Activated CD4-positive, alpha-beta memory T cell treated with anti-CD3 and anti-CD28 coated beads, Interleukin-2, amount 10 ng/mL, durations not matched to agents 7 days and 5 days (primary cell): ENCODE results near the gene SP6. TPM values are rescaled to one million over a fixed set of nuclear protein-coding genes. Genes with fewer than 3 reads are reported as not detected.

ENCODE experiments used
- CTCF ChIA-PET: fragments of 350-600 bp; sonication (Branson Sonifier 250); formaldehyde crosslinking; loops from one replicate; lab custom pipeline; 2021; ENCODE audit warnings: antibody characterized with exemption, inconsistent platforms; lab: Charles Lee
- POLR2A ChIA-PET: fragments of 350-600 bp; sonication (Branson Sonifier 250); formaldehyde crosslinking; loops from one replicate; lab custom pipeline; 2021; ENCODE audit warnings: antibody characterized with exemption; lab: Charles Lee
- DNase-seq: peaks from one replicate; pipeline ENCODE4 v3.0.0-alpha.2; 2020
- H3K27ac Mint-ChIP-seq: one replicate; pipeline ENCODE4 v1.8.0; 2021; ENCODE audit warnings: mild to moderate bottlenecking, mixed read lengths
- H3K27me3 Mint-ChIP-seq: one replicate; pipeline ENCODE4 v1.8.0; 2021; ENCODE audit warnings: mixed read lengths
- H3K36me3 Mint-ChIP-seq: one replicate; pipeline ENCODE4 v1.8.0; 2021; ENCODE audit warnings: low read depth, mixed read lengths
- H3K4me1 Mint-ChIP-seq: one replicate; pipeline ENCODE4 v1.8.0; 2021; ENCODE audit warnings: mixed read lengths
- H3K4me3 Mint-ChIP-seq: one replicate; pipeline ENCODE4 v1.8.0; 2021; ENCODE audit warnings: mild to moderate bottlenecking, mixed read lengths
- H3K9me3 Mint-ChIP-seq: one replicate; pipeline ENCODE4 v1.8.0; 2021; ENCODE audit warnings: mixed read lengths
- total RNA-seq, 2 experiments: library from RNA; stranded (reverse); gene quantifications; one replicate each; pipeline ENCODE4 v1.2.3, GENCODE V29; 2021

SP6 gene
- total RNA-seq, 2 experiments from 2014 or later = 0.10 to 0.15 TPM

DNA sequence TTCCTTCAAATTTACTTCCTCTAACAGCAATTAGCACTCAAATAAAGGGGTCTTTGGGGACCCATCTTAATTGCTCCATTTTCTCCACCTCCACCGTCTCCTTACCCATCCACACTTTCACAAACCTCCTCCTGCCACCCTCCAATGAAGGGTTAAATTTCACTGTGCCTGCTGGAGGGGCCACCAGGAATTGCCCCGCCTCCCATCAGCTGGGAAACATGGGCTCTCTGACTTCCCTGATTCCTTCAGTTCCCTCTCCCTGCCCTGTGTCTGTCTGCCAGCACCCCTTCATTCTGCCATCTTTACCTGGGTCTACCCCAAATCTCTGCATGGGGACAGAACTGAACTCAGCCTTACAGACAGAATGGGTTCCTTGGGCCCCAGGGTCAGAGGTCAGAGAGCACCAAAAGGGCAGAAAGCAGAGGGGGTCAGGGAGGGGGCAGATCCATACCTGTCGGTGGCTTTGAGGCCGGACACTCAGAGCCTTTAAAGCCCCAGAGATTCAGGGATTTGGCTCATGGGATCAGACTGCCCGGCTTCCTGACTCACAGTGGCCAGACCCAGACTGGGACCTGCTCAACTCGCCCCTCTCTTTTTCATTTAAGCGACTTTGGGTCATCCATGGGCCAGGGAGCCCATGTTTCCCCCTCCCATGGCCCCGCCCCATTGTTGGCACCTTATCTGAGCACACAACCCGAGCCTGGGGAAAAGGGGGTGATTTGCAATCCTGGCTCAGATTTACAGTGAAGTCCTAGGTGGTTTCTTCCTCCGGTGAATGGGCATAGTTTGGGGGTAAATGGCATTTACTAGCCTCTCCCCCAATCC, 27.5 kb upstream of the SP6 start:
- no peaks in the 10 kb centered on the region for H3K9me3 Mint-ChIP-seq
- H3K27ac Mint-ChIP-seq = no peak overlapping the region
- no peak for DNase-seq
- CTCF ChIA-PET = no interaction called here
- peaks cover 44% of the 10 kb centered on the region for H3K27me3 Mint-ChIP-seq
- no peak overlapping the region for H3K4me3 Mint-ChIP-seq
- peaks cover 14% of the 10 kb centered on the region for H3K4me1 Mint-ChIP-seq
- no peaks in the 10 kb centered on the region for H3K36me3 Mint-ChIP-seq
- POLR2A ChIA-PET = no interaction called here

DNA sequence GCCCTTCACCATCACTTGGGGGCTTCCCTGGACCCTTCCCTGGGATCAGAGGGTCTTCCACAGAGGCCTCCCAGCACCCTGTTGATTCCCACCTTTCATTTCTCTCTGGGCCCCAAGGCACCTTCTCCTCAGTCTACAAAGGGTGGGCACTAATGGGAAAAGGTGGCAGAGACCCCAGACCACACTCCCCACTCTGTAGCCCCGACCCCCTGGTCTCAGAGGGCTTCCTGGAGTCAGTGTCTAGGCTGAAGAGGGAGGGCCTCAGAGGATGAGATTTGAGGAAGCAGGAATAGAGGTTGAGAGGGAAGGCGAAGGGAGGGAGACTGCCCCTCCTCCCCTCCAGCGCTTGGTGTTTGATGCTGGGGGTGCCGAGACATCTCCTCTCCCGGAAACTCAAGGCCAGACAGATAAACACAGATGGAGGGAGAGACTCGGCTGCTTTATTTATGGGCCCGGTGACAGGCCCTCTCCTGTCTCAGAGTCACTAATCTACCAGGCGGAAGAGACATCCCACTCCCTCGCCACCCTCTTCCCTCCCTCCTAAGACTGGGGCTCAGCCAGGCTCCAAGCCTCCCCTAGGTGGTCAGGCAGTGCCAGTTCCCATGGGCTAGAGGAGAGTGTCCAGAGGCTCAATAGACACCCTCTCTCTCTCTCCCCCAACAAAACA, 26.5 kb upstream of the SP6 start:
- ChIA-PET CTCF (interaction anchor here (0.6 kb wide), 1 partner anchor 15 kb away, joined by 3 read pairs; no protein-coding TSS in a partner anchor), POLR2A (no interaction called here)
- peaks cover 49% of the 10 kb centered on the region for H3K27me3 Mint-ChIP-seq
- H3K9me3 Mint-ChIP-seq = no peaks in the 10 kb centered on the region
- H3K4me1 Mint-ChIP-seq = peaks cover 6% of the 10 kb centered on the region
- no peak overlapping the region for H3K27ac Mint-ChIP-seq
- DNase-seq = no peak
- H3K4me3 Mint-ChIP-seq = no peak overlapping the region
- H3K36me3 Mint-ChIP-seq = no peaks in the 10 kb centered on the region

DNA sequence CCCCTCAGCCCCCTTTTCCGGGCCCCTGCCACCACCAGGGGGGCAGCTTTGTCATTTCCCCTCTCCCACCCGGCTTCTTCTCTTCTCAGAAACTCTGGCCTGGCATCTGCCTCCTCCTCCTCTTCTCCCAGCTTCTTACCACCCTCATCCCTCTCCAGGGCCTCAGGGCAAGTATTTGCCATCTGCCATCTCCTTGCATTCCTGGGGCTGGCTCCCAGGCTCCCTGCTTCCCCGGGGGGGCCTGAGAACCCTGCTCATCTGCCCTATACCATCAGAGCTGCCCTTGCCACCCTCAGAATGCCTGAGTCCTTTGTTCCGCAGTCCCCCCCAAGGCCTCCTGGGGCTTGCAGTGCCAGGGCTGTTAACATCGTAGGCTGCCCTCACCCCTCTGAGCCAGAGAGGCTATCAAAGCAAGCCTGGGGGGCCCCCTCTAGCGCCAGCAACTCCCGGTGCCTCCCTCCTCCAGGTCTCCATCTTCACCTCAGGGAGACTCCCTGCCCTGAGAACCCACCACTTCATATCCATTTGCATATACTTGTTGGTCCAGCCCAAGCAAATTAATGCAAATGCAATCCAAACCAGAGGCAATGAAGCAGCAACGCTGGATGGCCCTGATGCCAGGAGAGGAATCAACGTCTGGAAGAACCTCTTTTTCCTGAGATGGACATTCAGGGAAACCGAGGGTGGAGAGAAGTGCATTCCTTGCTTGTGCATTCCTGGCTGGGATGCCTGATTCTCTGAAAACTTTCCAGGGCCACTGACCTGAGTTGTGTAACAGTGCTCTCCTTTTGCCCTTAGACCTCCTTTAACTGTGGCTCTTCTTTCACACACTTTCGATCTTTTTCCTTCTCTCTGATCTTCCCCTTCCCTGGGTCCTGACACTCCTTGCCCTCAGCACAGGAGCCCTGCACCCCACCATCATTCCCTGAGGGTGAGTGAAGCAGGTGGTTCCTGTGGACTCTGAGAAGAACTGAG, 24.3 kb upstream of the SP6 start:
- Mint-ChIP-seq H3K27me3 (peaks cover 61% of the 10 kb centered on the region), H3K36me3 (no peaks in the 10 kb centered on the region), H3K4me3 (no peak overlapping the region), H3K27ac (no peak overlapping the region), H3K4me1 (peaks cover 4% of the 10 kb centered on the region), H3K9me3 (no peaks in the 10 kb centered on the region)
- CTCF ChIA-PET = no interaction called here
- DNase-seq = no peak
- POLR2A ChIA-PET = interaction anchor here (1.0 kb wide), 1 partner anchor 20 kb away, joined by 3 read pairs; the partner anchor contains the start of gene SP2

DNA sequence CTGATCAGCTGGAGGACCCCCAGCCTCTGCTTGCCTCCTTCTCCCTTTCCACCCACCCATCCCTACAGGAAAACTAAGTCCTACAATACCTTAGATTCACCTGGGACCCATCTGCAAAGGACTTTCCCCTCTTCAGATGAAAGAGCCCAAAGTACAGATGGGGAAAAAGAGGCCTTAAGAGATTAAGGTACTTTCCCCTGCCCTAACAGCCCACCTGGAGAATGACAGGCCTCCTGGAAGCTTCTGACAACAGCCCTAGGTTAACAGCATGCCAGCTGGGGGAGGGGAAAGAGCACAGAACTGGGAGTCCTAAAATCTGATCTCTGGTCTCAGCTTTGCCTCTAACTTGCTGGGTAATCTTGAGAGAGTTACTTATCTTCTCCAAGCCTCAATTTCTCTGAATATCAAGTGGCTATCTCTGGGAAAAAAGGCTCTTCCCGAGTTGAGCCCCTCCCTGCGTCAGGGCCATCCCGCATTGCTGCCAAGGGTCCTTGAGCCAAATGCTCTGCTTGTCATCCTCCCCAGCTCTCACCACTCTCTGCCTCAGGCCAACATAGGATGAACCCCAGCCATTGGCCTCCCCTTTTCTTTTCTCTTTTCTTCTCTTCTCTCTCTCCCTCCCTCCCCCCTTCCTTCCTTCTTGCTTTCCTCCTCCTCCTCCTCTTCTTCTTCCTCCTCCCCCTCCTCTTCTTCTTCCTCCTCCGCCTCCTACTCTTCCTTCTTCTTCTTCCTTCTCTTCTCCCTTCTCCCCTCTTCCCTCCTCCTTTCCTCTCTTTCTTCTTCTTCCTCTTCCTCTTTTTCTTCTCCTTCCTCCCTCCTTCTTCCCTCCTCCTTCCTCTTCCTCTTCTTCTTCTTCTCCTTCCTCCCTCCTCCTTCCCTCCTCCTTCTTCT, 22.5 kb upstream of the SP6 start:
- Mint-ChIP-seq H3K9me3 (no peaks in the 10 kb centered on the region), H3K27ac (no peak overlapping the region), H3K4me3 (no peak overlapping the region), H3K27me3 (peaks cover 63% of the 10 kb centered on the region), H3K4me1 (no peaks in the 10 kb centered on the region), H3K36me3 (no peaks in the 10 kb centered on the region)
- no peak for DNase-seq
- CTCF ChIA-PET = no interaction called here
- POLR2A ChIA-PET = no interaction called here

DNA sequence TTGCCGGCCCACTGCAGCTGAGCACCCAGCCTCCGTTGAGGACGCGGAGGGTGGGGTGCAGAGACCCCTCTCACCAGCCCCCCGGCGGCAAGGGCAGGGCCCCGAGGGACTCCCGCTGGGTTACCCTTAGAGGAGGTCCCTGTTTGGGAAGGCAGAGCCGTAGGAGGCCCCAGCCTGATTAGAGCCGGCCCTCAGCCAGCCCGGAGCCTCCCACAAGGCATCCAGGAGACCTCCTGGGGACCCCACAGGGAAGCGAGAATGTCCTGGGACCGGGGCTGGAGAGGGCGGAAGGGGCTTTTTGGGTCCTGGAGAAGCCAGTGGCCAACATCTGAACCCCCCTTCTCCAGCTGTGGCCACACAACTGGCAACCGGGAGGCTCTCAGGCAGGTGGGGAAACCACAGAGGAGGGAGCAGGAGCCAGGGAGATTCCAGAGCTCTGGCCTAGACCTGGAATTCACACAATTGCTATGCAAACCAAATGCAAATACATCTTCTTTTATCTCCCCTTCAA, 21.7 kb upstream of the SP6 start:
- H3K36me3 Mint-ChIP-seq = no peaks in the 10 kb centered on the region
- peaks cover 63% of the 10 kb centered on the region for H3K27me3 Mint-ChIP-seq

DNA sequence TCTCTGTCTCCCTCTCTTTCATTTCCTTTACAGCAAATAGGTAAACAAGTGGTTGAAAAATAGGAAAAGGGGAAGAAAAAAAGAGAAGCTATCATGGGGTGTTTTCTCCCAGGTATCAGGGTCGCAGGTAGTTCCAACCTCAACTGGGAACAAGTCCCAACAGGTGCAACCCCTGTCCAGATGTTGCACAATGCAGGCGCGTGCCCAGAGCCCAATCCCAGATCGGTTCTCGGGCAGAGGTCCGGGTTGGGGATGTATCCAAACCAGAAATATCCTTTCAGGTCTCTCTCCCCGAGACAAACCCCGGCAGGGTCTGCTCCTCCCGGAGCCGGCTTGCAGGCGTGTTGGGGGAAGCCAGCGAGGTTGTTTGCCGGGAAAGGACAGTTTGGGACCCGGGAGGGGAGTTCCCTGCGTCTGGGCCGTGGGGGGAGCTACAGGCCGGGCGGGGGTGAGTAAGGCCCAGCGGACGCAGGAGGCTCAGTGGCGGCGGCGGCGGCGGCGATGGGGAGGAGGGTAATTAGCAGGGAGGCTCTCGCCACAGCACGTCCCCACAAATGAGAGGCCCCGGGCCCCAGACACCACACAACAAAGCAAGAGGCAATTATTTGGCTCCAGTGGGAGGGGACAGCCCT, 21.2 kb upstream of the SP6 start:
- Mint-ChIP-seq H3K9me3 (no peaks in the 10 kb centered on the region), H3K4me1 (no peaks in the 10 kb centered on the region), H3K27ac (no peak overlapping the region), H3K4me3 (no peak overlapping the region), H3K36me3 (no peaks in the 10 kb centered on the region), H3K27me3 (peaks cover 60% of the 10 kb centered on the region)
- CTCF ChIA-PET = interaction anchor here (1.5 kb wide), 1 partner anchor 31 kb away, joined by 5 read pairs; the partner anchor contains the start of gene SCRN2
- no peak for DNase-seq
- POLR2A ChIA-PET = no interaction called here

More for the DNA sequence above, 21.7 kb upstream of the SP6 start:
- Mint-ChIP-seq H3K4me1 (no peaks in the 10 kb centered on the region), H3K4me3 (no peak overlapping the region), H3K27ac (no peak overlapping the region), H3K9me3 (no peaks in the 10 kb centered on the region)
- CTCF ChIA-PET = interaction anchor here (1.5 kb wide), 1 partner anchor 31 kb away, joined by 5 read pairs; the partner anchor contains the start of gene SCRN2
- no peak for DNase-seq
- POLR2A ChIA-PET = no interaction called here

DNA sequence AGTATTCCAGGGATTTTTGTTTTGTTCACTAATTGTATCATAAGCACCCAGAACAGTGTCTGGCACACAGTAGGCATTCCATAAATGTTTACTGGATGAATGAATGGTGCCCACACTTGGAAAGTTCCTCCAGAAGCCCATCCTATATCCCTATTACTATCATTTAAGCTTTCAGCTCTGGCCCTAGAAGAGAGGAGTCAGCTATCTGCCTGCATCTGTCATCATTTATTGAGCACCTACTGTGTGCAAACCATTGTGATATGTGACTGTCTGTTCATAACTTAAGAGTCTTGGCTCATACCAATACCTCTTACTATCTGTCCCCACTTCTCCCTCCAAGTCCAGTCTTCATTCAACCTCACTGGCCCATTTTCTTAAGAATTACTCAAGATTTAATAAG, 20.1 kb upstream of the SP6 start:
- no peaks in the 10 kb centered on the region for H3K36me3 Mint-ChIP-seq
- POLR2A ChIA-PET = no interaction called here
- H3K27me3 Mint-ChIP-seq = peaks cover 58% of the 10 kb centered on the region

DNA sequence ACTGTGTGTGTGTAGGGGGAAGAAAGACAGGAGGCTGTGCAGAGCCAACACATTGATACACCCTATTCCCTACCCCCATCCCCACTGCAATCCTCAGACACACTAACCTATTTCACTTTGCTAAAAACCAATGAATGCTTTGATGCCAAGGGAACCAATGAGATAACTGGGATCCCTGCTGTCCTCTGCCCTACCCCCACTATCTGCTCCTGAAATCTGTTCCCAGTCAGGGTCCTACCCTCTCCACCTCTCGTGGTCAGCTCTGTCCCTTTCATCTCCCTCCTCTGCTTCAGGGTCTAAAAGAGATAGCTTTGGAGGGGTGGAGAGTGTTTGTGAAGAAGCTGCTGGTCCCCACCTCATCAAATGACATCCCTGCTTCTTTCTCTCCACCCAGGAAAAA, 19.1 kb upstream of the SP6 start:
- Mint-ChIP-seq H3K4me1 (peaks cover 3% of the 10 kb centered on the region), H3K36me3 (no peaks in the 10 kb centered on the region), H3K4me3 (no peak overlapping the region), H3K27me3 (peaks cover 48% of the 10 kb centered on the region), H3K9me3 (no peaks in the 10 kb centered on the region), H3K27ac (no peak overlapping the region)
- CTCF ChIA-PET = interaction anchor here (0.8 to 1.1 kb wide), 3 partner anchors 10 to 29 kb away, joined by 3 read pairs; partner anchors contain the start of gene SCRN2
- no peak for DNase-seq
- POLR2A ChIA-PET = no interaction called here

More for the DNA sequence above, 20.1 kb upstream of the SP6 start:
- Mint-ChIP-seq H3K4me1 (no peaks in the 10 kb centered on the region), H3K9me3 (no peaks in the 10 kb centered on the region), H3K27ac (no peak overlapping the region), H3K4me3 (no peak overlapping the region)
- no peak for DNase-seq
- CTCF ChIA-PET = interaction anchor here (0.8 kb wide), 1 partner anchor 30 kb away, joined by 3 read pairs; the partner anchor contains the start of gene SCRN2

DNA sequence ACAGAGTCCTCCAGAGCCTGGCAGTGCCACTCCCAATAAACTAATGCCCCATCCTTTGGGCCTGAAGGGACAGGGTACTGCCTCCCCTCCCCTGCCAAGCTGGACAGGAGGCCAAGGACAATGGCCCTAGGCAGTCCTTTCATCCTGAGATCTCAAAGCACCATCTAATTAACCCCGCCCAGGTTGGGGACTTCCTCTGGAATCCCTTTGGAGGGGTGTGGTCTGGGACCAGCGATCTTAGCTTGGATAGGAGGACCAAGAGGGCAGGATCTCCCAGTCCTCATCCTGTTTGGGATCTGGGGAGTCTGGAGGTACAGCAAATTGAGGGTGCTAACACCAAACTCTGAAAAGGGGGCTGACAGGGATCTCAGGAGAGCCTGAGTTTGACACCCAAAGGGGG, 18.2 kb upstream of the SP6 start:
- no peaks in the 10 kb centered on the region for H3K36me3 Mint-ChIP-seq
- ChIA-PET POLR2A (no interaction called here), CTCF (interaction anchor here (1.0 to 1.1 kb wide), 2 partner anchors 9 to 28 kb away, joined by 3 read pairs; partner anchors contain the start of gene SCRN2)
- peaks cover 40% of the 10 kb centered on the region for H3K27me3 Mint-ChIP-seq
- H3K4me3 Mint-ChIP-seq = no peak overlapping the region
- no peaks in the 10 kb centered on the region for H3K9me3 Mint-ChIP-seq
- H3K27ac Mint-ChIP-seq = no peak overlapping the region
- H3K4me1 Mint-ChIP-seq = peaks cover 10% of the 10 kb centered on the region
- no peak for DNase-seq

DNA sequence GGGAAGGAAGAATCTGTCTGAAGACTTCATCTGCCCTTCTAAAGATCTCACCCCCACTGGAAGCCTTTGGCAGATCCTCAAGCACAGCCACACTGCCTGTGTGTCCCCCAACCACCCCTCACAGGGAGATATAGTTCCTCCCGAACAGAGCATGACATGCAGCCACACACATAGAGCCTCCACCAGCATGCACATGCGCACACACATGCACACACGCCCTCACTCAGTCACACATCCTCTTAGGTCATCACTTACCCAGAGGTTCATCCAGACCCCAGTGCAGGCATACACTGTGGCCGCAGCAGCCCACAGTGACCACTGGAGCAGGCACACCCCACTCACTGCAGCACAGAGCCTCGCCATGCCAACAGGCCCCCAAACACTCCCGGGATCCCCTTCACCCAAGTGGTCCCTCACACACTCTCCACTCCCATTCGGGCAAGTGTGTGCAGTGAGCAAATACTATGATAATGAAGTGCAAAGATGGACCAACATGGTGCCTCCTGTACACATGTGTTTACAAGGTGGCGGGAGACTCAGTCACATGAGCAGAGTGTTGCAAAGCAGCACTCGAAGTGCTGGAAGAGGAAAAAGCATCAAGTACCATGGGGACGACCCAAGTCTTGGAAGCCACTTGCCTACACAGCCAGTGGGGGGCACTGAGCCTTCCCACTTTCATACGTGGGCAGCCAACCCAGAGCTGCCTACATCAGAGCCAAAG, 17.0 kb upstream of the SP6 start:
- ChIA-PET POLR2A (no interaction called here), CTCF (interaction anchor here (0.6 kb wide), 2 partner anchors 25 to 808 kb away, joined by 3 read pairs; no protein-coding TSS in a partner anchor)
- Mint-ChIP-seq H3K27ac (no peak overlapping the region), H3K27me3 (peaks cover 31% of the 10 kb centered on the region), H3K4me3 (no peak overlapping the region), H3K4me1 (peaks cover 14% of the 10 kb centered on the region), H3K36me3 (no peaks in the 10 kb centered on the region), H3K9me3 (no peaks in the 10 kb centered on the region)
- no peak for DNase-seq

DNA sequence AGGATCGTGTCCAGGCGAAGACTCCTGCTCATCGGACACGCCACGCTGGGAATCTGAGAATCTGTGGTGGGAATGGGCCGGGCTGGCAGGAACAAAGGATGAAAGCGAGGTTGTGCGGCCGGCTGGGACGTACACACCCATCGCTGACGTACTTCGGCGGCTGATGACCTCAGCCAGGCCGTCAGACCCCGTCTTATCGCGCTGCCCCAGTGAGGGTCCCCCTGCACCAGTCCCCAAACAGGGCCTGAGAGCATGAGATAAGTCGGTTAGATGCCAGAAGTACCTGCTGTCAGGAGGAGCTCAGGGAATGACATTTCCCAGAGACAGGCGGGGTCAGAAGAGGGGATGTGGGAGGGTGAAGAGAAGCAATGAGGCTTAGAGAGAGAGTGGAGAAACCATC, 16.0 kb upstream of the SP6 start:
- no peaks in the 10 kb centered on the region for H3K9me3 Mint-ChIP-seq
- H3K36me3 Mint-ChIP-seq = no peaks in the 10 kb centered on the region
- no peak overlapping the region for H3K27ac Mint-ChIP-seq
- H3K4me1 Mint-ChIP-seq = peaks cover 14% of the 10 kb centered on the region
- DNase-seq = no peak
- CTCF ChIA-PET = interaction anchor here (0.6 kb wide), 1 partner anchor 24 kb away, joined by 3 read pairs; no protein-coding TSS in a partner anchor
- H3K27me3 Mint-ChIP-seq = peaks cover 27% of the 10 kb centered on the region
- H3K4me3 Mint-ChIP-seq = no peak overlapping the region
- POLR2A ChIA-PET = no interaction called here
